RCC 7860 (cell line): ENCODE measurements around the gene SLC37A2.
A peak's percentile ranks its signal among the peaks of the same experiment; 100 is the strongest.
"Not testable (repeated sequence)": the region's sequence is repeated elsewhere in the genome, so short reads cannot be mapped to it uniquely, and the experiment has no call there.

Experiments
- DNase-seq: peaks from one replicate; pipeline ENCODE4 v3.0.0-alpha.2; 2015; ENCODE audit warnings: low spot score
- FAIRE-seq: peaks from 2 replicates; lab custom pipeline; 2012; peaks lifted over from hg19 to GRCh38; lab: Jason Lieb, UNC

The SLC37A2 gene

GRCh38 chr11:125083312-125084056 is 20.4 kb downstream of the SLC37A2 start:
- no peak for FAIRE-seq
- DNase-seq = no peak

DNA sequence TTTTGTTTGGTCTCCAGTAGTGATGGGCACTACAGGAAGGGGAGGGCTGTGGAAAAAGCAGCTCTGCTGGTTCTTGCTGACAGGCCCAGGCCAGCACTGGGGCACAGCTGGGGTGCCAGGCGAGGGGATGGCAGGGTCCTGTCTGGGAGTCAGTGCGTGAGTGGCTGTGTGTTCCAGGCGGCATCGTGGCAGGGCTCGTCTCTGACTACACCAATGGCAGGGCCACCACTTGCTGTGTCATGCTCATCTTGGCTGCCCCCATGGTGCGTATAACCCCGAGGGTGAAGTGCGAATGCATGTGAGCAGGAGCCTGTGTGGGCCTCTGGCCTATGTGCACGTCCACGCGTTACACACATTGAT is 20.9 kb downstream of the SLC37A2 start:
- FAIRE-seq (no peak), DNase-seq (no peak)

GRCh38 chr11:125084761-125085231 is 21.7 kb downstream of the SLC37A2 start:
- FAIRE-seq (no peak), DNase-seq (no peak)

GRCh38 chr11:125085301-125086081 is 22.4 kb downstream of the SLC37A2 start:
- DNase-seq (no peak), FAIRE-seq (no peak)

DNA sequence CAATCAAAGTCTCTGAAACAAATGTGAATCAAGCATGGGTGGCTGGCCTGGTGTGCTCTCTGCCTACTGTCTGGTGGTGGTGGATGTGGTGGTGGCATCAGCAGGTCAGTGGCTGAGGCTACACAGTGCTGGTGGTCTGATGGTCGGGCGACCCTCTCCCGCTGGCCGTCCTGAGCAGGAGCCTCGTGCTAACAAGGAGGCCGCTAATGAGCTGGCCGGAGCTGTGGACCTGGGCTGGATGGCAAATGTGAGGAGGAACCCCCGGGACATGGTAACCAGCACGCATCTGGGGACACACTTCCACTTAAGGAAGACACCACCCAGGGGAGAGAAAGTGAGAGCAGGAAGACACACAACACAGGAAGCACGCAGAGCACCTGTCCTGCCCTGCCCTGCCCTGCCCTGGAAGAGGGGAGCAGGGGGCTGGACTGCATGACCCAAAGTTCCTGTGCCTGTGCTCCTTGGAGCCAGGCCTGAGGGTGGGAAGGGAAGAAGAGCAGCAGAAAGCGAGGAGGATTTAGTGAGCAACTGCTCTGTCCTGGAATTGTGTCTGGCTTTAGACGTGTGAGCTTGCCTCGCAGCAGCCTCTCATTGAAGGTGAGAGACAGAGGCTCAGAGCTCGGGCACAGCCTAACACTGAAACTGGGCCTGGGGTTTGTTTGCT is 23.7 kb downstream of the SLC37A2 start:
- FAIRE-seq (no peak), DNase-seq (no peak)

GRCh38 chr11:125088123-125088522 is 25.0 kb downstream of the SLC37A2 start:
- DNase-seq (no peak), FAIRE-seq (no peak)

- no peak for FAIRE-seq
- no peak for DNase-seq
Measured at GRCh38 chr11:125088576-125089455, 25.7 kb downstream of the SLC37A2 start.

DNA sequence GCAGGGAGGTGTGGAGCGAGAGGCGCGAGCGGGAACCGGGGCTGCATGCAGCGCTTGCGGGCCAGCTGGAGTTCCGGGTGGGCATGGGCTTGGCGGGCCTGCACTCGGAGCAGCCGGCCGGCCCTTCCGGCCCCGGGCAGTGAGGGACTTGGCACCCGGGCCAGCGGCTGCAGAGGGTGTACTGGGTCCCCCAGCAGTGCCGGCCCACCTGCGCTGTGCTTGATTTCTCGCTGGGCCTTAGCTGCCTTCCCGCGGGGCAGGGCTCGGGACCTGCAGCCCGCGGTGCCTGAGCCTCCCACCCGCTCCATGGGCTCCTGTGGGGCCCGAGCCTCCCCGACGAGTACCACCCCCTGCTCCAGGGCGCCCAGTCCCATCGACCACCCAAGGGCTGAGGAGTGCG is 26.4 kb downstream of the SLC37A2 start:
- FAIRE-seq, DNase-seq: not testable (repeated sequence)

DNA sequence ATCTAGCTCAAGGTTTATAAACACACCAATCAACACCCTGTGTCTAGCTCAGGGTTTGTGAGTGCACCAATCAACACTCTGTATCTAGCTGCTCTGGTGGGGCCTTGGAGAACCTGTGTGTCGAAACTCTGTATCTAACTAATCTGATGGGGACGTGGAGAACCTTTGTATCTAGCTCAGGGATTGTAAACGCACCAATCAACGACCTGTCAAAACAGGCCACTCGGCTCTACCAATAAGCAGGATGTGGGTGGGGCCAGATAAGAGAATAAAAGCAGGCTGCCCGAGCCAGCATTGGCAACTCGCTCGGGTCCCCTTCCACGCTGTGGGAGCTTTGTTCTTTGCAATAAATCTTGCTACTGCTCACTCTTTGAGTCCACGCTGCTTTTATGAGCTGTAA is 27.0 kb downstream of the SLC37A2 start:
- not testable (repeated sequence) for DNase-seq, FAIRE-seq

DNA sequence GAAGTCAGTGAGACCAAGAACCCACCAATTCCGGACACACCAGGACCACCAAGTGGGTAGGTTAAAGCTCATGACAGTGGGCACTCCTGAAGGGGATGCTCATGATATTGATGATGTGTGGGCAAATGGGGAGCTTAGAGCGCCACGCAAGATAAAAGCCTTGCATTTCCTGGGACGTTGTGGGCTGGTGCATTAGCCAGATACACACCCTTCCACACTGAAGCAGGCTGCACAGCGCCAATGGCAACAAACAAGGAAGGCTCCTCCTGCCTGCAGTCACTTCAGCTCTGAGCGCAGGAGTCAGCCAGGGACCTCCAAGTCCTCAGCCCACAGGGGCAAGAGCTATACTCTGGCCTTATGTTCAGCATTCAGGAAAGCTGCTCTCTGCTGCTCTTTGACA is 27.7 kb downstream of the SLC37A2 start:
- DNase-seq = no peak
- no peak for FAIRE-seq

DNA sequence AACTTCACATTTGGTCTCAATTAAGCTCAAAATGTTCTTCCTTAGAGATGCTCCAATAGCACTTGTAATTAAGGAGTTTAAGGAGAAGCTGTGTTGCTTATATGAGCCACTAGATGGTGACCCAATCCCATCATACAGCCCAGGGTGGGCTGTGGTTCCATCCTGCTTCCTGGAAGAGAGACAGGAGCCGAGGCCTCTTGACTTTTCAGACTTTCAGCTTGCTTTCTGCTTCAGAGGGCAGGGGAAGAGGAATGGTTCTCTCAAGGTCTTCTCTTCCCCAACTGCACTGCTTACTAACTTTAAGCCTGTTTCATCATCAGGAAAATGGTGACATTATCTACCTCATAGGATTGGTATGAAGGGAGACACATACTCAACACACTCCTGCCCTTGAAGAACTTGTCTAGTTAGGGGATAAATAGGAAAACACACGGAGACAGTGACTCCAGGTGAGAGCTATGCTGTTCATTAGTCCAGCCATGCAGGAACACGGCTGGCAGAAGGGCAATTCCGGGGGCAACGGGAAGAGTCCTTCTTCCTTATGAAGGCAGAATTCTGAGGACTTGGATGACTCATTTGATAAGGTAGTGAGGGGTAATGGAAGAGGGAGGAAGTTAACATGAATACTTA is 28.3 kb downstream of the SLC37A2 start:
- DNase-seq (peak; percentile 68), FAIRE-seq (peak; percentile 4)

GRCh38 chr11:125091877-125092664 is 29.0 kb downstream of the SLC37A2 start:
- no peak for DNase-seq
- FAIRE-seq = no peak

DNA sequence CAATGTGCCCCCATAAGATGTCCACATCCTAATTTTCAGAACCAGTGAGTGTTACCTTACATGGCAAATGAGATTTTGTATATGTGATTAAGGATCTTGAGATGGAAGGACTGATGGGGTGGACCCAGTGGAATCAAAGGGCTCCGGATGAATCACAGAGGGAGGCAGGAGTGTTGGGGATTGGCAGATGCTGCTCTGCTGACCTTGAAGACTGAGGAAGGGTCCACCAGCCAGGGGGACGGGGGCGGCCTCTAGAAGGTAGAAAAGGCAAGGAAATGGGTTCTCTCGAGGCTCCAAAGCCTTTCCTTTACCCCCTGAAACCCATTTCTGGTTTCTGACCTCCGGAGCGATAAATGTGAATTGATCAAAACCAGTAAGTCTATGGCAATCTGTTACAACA is 29.6 kb downstream of the SLC37A2 start:
- no peak for FAIRE-seq

GRCh38 chr11:125093502-125093901 is 30.4 kb downstream of the SLC37A2 start:
- no peak for DNase-seq
- FAIRE-seq = no peak

More for the DNA sequence above, 29.6 kb downstream of the SLC37A2 start:
- no peak for DNase-seq

GRCh38 chr11:125094731-125095130 is 31.6 kb downstream of the SLC37A2 start:
- DNase-seq (no peak), FAIRE-seq (no peak)

- no peak for FAIRE-seq
Measured at GRCh38 chr11:125100136-125100535, 37.0 kb downstream of the SLC37A2 start.

GRCh38 chr11:125101596-125101995 is 38.5 kb downstream of the SLC37A2 start:
- DNase-seq (no peak), FAIRE-seq (no peak)

More at GRCh38 chr11:125100136-125100535, 37.0 kb downstream of the SLC37A2 start:
- no peak for DNase-seq

- DNase-seq = no peak
- no peak for FAIRE-seq
Measured at GRCh38 chr11:125102025-125102424, 38.9 kb downstream of the SLC37A2 start.

DNA sequence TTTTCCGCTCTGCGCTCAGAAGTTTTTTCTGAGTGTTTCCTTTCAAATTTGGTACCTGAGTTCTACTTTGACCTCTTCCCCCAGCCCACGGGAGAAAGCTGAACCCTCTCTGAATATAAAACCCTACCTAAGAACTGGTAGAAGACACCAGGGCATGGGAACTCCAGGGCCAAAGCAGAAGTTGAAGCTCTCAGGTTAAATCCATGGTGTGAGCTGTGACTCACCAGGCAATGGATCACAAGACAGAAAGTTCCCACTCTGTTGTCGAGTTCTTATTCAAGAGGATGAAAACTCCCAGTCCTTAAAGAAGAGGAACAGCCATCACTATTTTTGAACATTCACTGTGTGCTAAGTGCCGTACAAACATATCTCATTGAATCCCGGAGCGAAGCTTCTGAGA is 39.4 kb downstream of the SLC37A2 start:
- FAIRE-seq (no peak), DNase-seq (no peak)
